Measurements from ENCODE around the gene NAIF1.

- TF ChIP-seq CTCF (conservative IDR thresholded peaks at IDR 0.05) (no peak), EZH2 (IDR thresholded peaks at IDR 0.05; ENCODE audit: low read depth) (no peak)
Measured at GRCh38 chr9:128047231-128047630, 19.9 kb downstream of the NAIF1 start.
